Transverse colon (tissue), 3 donors: ENCODE data around the gene USO1.
"Not testable (repeated sequence)": the region's sequence is repeated elsewhere in the genome, so short reads cannot be mapped to it uniquely, and the experiment has no call there.

Source experiments
- POLR2A ChIP-seq: fragments of 450-650 bp; IDR thresholded peaks from one replicate; pipeline ENCODE4 v1.6.1; 2016; ENCODE audit warnings: antibody characterized with exemption, mild to moderate bottlenecking, moderate library complexity
- TF ChIP-seq, protein P1 (sequence below), 5 experiments: fragments of 200-600 bp in 3 of 5; fragments of 450-650 bp in 2 of 5; sonication (generic) in 3 of 5; IDR thresholded peaks; 1 replicate in 2 of 5; 2 replicates in 3 of 5; pipeline ENCODE4 v1.5.1; 2016 to 2017; ENCODE audit warnings: antibody characterized with exemption in 5 of 5, inconsistent platforms in 3 of 5, mild to moderate bottlenecking in 2 of 5, moderate library complexity in 1 of 5

DNA sequence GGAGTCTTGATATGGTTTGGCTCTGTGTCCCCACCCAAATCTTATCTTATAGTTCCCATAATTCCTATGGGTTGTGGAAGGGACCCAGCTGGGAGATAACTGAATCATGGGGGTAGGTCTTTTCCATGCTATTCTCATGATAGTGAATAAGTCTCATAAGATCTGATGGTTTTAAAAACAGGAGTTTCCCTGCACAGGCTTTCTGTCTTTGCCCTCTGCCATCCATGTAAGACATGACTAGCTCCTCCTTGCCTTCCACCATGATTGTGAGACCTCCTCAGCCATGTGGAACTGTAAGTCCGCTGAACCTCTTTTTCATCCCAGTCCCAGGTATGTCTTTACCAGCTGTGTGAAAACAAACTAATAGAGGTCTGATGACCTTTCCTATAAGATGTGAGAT is 37.3 kb upstream of the USO1 start:
- TF ChIP-seq, protein P1, sequence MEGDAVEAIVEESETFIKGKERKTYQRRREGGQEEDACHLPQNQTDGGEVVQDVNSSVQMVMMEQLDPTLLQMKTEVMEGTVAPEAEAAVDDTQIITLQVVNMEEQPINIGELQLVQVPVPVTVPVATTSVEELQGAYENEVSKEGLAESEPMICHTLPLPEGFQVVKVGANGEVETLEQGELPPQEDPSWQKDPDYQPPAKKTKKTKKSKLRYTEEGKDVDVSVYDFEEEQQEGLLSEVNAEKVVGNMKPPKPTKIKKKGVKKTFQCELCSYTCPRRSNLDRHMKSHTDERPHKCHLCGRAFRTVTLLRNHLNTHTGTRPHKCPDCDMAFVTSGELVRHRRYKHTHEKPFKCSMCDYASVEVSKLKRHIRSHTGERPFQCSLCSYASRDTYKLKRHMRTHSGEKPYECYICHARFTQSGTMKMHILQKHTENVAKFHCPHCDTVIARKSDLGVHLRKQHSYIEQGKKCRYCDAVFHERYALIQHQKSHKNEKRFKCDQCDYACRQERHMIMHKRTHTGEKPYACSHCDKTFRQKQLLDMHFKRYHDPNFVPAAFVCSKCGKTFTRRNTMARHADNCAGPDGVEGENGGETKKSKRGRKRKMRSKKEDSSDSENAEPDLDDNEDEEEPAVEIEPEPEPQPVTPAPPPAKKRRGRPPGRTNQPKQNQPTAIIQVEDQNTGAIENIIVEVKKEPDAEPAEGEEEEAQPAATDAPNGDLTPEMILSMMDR (IDR thresholded peaks at IDR 0.05), result not testable (repeated sequence)
- not testable (repeated sequence) for TF ChIP-seq POLR2A
